HUES48 (cell line): ENCODE measurements around the gene SLC16A3.

ENCODE experiments used
- H3K27ac ChIP-seq: one replicate; pipeline ENCODE4 v1.7.0; 2013; ENCODE audit warnings: low read depth, low read length, inconsistent platforms
- H3K27me3 ChIP-seq: 2 replicates; pipeline ENCODE4 v1.6.1; 2013; ENCODE audit warnings: mild to moderate bottlenecking, low read length; ENCODE audit not compliant: control insufficient read depth, insufficient read depth
- H3K36me3 ChIP-seq: 2 replicates; pipeline ENCODE4 v1.6.1; 2013; ENCODE audit warnings: low read length; ENCODE audit not compliant: control insufficient read depth, insufficient read depth
- H3K4me1 ChIP-seq: 2 replicates; pipeline ENCODE4 v1.6.1; 2013; ENCODE audit warnings: mild to moderate bottlenecking, low read length; ENCODE audit not compliant: control insufficient read depth, insufficient read depth
- H3K4me3 ChIP-seq: 2 replicates; pipeline ENCODE4 v1.5.1; 2013; ENCODE audit warnings: mild to moderate bottlenecking, low read depth, low read length
- H3K9ac ChIP-seq: 2 replicates; pipeline ENCODE4 v1.6.1; 2013; ENCODE audit warnings: mild to moderate bottlenecking, low read depth, low read length, moderate library complexity
- H3K9me3 ChIP-seq: 2 replicates; pipeline ENCODE4 v1.6.1; 2013; ENCODE audit warnings: low read length; ENCODE audit not compliant: control insufficient read depth, insufficient read depth

Gene SLC16A3

DNA sequence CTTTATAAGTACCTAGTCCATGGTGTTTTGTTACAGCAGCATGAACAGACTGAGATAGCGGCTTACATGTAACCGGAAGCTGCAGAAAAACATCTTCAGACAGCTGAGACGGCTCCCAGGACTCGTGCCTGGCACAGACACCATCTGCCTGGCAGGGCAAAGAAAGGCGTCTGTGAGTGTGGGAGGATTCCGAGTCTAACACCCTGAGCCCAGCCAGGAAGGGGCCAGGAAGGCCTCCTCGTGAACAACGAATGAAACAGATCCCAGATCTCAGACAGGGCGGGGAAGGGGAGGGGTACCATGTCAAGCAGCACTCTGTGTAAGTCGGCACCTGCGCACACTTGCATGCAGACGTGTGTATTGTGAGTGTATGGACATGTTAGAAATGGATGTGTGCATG is 49.0 kb downstream of the SLC16A3 start:
- H3K36me3 ChIP-seq = no peaks in the 10 kb centered on the region
- peaks cover 13% of the 10 kb centered on the region for H3K4me1 ChIP-seq
- no peak overlapping the region for H3K4me3 ChIP-seq
- H3K27ac ChIP-seq = no peak overlapping the region
- H3K9ac ChIP-seq = no peak overlapping the region
- H3K27me3 ChIP-seq = no peaks in the 10 kb centered on the region
- no peaks in the 10 kb centered on the region for H3K9me3 ChIP-seq

DNA sequence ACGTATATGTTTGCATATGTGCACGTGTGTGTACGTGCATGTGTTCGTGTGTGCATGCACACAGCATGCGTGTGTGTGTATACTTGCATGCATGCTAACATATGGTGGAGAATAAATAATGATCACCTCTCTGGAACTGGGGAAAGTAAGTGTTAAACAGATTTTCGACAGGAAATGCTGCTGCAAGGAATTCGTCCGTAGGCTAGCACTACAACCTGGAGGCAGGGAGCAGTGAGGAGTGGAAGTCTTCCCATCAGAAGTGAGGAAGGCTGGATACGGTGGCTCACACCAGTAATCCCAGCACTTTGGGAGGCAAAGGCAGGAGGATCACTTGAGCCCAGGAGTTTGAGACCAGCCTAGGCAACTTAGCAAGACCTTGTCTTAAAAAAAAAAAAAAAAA is 49.5 kb downstream of the SLC16A3 start:
- Histone ChIP-seq H3K9me3 (no peaks in the 10 kb centered on the region), H3K4me3 (no peak overlapping the region), H3K27ac (no peak overlapping the region), H3K9ac (no peak overlapping the region), H3K36me3 (no peaks in the 10 kb centered on the region), H3K4me1 (peaks cover 13% of the 10 kb centered on the region), H3K27me3 (no peaks in the 10 kb centered on the region)

DNA sequence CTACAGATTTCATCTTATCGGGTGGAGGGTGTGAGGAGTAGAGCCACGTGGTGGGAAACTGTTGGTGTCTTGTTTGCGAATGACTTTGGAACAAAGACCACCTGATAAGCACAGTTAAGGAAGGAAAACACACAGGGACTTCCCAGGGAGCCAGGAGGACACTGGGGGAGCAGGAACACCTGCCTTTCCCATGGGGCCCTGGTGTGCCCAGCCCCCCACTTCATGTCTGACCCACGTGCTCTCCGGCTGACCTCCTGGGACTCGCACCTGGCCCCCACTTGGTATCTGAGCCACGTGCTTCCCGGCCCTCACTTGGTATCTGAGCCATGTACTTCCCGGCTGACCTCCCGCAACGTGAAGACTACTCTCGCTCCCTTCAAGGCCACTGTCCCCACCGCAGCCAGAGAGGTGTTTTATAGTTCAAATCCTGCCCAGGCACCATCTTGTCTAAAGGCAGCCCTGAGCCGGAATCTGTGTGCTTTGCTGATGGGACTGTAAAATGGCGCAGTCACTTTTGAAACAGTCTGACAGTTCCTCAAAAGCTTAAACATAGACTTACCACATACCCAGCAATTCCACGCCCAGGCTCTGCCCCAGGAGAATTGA is 50.0 kb downstream of the SLC16A3 start:
- Histone ChIP-seq H3K4me1 (peaks cover 11% of the 10 kb centered on the region), H3K36me3 (no peaks in the 10 kb centered on the region), H3K9me3 (no peaks in the 10 kb centered on the region), H3K9ac (no peak overlapping the region), H3K27ac (no peak overlapping the region), H3K4me3 (no peak overlapping the region), H3K27me3 (no peaks in the 10 kb centered on the region)

DNA sequence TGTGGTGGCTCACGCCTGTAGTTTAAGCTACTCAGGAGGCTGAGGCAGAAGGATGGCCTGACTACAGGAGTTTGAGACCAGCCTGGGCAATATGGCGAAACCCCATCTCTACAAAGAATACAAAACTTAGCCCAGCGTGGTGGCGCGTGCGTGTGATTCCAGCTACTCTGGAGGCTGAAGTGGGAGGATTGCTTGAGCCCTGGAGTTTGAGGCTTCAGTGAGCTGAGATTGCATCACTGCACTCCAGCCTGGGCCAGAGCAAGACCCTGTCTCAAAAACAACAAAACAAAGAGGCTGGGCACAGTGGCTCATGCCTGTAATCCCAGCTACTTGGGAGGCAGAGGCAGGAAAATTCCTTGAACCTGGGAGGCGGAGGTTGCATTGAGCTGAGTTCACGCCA is 51.7 kb downstream of the SLC16A3 start:
- H3K9ac ChIP-seq = no peak overlapping the region
- H3K9me3 ChIP-seq = no peaks in the 10 kb centered on the region
- H3K4me1 ChIP-seq = peaks cover 12% of the 10 kb centered on the region
- no peaks in the 10 kb centered on the region for H3K36me3 ChIP-seq
- no peak overlapping the region for H3K27ac ChIP-seq
- H3K27me3 ChIP-seq = no peaks in the 10 kb centered on the region
- no peak overlapping the region for H3K4me3 ChIP-seq

DNA sequence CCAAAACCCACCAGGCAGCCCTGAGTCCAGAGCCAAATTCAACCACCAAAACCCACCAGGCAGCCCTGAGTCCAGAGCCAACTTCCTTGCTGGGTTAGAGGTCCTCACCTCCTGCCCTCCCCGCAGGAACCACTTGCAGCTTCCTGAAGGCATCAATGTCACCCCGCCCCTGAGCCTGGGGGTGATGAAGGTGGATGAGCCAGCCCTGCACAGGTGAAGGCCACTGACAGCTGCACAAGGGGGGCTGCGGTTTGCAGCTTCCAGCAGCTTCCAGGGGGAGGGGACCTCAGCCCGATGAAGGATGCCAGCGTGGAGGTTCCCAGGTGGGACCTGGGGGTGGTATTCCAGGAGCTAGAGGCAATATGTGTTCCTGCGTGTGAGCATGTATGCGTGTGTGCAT is 52.2 kb downstream of the SLC16A3 start:
- H3K4me1 ChIP-seq = peaks cover 12% of the 10 kb centered on the region
- no peak overlapping the region for H3K4me3 ChIP-seq
- no peaks in the 10 kb centered on the region for H3K27me3 ChIP-seq
- H3K9ac ChIP-seq = no peak overlapping the region
- no peaks in the 10 kb centered on the region for H3K9me3 ChIP-seq
- no peaks in the 10 kb centered on the region for H3K36me3 ChIP-seq
- H3K27ac ChIP-seq = no peak overlapping the region

DNA sequence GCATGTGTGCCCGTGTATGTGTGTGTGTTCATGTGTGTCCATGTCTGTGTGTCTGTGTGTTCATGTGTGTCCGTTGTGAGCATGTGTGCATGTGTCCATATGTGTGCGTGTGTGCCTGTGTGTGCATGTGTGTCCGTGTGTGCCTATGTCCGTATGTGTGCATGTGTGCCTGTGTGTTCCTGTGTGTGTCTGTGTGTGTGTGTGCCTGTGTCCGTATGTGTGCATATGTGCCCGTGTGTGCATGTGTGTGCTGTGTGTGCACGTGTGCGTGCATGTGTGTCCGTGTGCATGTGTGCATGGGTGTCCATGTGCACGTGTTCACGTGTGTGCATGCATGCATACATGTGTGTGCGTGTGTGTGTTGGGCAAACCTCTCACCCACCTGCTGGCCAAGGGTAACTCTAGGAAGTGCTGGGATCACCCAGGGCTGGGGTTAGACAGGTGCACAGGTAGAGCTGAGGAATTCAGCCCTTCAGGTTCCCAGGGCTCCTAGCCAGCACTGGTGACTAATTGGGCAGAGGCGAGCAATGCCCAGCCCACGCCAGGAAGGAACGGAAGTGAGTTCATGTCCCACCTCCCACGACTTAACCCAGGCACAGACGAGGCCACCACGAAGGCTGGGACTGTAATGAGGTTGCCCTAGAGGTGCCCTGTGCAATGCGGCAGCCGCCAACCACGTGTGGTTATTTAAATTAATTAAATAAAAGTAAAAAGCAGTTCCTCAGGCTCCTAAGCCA is 52.8 kb downstream of the SLC16A3 start:
- H3K9ac ChIP-seq = no peak overlapping the region
- peaks cover 12% of the 10 kb centered on the region for H3K4me1 ChIP-seq
- no peaks in the 10 kb centered on the region for H3K27me3 ChIP-seq
- H3K9me3 ChIP-seq = no peaks in the 10 kb centered on the region
- no peak overlapping the region for H3K27ac ChIP-seq
- H3K36me3 ChIP-seq = no peaks in the 10 kb centered on the region
- no peak overlapping the region for H3K4me3 ChIP-seq

DNA sequence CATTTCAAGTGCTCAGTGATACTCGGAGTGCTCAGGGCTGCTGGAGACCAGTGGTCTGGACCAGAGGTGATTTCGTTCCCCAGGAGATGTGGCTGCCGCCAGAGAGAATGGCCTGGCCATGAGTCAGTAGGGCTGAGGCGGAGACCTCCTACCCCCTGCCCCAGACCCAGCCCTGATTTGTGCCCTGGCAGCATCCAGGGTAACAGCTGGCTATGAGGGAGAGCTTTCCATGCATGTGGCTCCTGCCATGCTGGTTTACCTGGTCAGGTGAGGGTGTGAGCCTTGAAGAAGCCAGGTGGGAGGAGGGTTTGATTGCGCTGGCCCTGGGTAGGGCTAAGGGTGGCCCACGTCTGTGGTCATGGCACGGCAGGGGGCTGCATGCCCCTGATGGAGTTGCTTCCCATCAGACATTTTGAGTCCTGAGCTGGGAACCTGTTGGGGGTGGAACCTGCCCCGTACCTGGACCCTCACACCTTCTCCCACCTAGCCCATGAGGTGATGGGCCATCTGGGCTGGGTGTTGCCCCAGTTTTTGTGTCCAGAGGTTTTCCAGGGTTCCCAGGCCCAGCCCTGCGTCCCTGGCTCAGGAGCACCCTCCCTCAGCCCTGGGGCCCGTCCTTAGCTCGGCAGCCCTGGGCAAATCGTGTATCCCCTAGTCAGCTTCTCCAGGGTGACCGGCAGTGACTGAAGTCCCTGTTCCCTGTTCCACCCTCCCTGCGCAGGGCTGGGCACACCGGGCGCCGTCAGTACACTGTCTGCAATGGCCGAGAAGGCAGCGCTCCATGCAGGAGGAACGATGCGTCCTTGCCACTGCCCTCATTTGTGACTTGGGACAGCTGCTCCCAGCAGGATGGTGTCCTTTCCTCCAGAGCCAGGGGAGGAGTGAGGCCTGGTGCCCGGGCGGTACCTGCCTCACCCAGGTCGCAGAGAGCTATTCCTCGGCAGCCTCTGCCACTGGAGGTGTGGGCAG is 53.7 kb downstream of the SLC16A3 start:
- H3K4me1 ChIP-seq = peaks cover 7% of the 10 kb centered on the region
- no peaks in the 10 kb centered on the region for H3K9me3 ChIP-seq
- H3K27me3 ChIP-seq = no peaks in the 10 kb centered on the region
- no peak overlapping the region for H3K4me3 ChIP-seq
- no peak overlapping the region for H3K27ac ChIP-seq
- H3K9ac ChIP-seq = no peak overlapping the region
- no peaks in the 10 kb centered on the region for H3K36me3 ChIP-seq

DNA sequence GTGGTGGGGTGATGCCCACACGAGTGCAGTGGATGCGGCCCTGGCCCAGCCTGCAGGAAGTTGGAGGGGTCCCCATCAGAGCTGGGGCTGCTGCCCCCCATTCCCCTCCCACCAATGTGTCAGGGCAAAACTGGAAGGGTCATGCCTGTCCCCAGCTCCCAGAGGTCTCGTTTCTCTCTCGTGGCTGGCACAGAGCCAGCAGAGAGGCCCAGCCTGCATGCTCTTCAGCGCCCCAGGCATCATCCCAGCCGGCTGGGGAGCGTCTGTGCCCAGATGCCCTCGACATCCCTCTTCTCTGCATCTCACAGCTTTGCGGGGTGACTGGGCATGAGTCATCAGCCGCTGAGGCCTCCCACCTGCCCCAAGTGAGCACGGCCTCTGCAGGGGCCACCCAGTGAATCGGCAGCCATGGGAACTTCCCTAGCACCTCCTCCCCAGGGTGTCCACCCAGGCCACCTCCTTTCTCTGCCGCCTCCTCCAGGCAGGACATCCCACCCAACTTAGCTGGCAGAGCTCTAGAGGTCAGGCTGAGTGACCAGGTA is 54.4 kb downstream of the SLC16A3 start:
- H3K9me3 ChIP-seq = no peaks in the 10 kb centered on the region
- H3K9ac ChIP-seq = no peak overlapping the region
- H3K36me3 ChIP-seq = no peaks in the 10 kb centered on the region
- H3K4me1 ChIP-seq = peaks cover 4% of the 10 kb centered on the region
- H3K27ac ChIP-seq = no peak overlapping the region
- H3K4me3 ChIP-seq = no peak overlapping the region
- no peaks in the 10 kb centered on the region for H3K27me3 ChIP-seq

DNA sequence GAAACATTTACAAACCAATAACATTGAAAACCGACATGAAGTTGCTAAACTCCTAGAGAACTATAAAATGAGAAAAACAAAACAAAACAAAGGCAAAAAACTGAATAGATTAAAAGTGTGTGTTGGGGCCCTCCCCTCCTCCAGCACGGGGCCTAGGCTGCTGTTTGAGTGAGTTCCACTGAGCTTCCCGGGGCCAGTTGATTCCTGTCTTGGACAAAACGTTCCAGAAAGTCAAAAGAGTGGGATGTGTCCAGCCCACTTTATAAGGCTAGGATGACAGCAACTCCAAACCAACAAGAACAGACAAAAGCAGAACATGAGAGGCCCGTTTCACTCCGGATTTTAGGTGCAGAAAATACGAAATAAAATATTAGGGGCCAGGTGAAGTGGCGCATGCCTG is 56.3 kb downstream of the SLC16A3 start:
- H3K27me3 ChIP-seq = no peaks in the 10 kb centered on the region
- H3K36me3 ChIP-seq = no peaks in the 10 kb centered on the region
- no peak overlapping the region for H3K9ac ChIP-seq
- H3K9me3 ChIP-seq = no peaks in the 10 kb centered on the region
- no peak overlapping the region for H3K4me3 ChIP-seq
- no peak overlapping the region for H3K27ac ChIP-seq
- peaks cover 4% of the 10 kb centered on the region; the same call in 1 of the 2 replicates for H3K4me1 ChIP-seq

DNA sequence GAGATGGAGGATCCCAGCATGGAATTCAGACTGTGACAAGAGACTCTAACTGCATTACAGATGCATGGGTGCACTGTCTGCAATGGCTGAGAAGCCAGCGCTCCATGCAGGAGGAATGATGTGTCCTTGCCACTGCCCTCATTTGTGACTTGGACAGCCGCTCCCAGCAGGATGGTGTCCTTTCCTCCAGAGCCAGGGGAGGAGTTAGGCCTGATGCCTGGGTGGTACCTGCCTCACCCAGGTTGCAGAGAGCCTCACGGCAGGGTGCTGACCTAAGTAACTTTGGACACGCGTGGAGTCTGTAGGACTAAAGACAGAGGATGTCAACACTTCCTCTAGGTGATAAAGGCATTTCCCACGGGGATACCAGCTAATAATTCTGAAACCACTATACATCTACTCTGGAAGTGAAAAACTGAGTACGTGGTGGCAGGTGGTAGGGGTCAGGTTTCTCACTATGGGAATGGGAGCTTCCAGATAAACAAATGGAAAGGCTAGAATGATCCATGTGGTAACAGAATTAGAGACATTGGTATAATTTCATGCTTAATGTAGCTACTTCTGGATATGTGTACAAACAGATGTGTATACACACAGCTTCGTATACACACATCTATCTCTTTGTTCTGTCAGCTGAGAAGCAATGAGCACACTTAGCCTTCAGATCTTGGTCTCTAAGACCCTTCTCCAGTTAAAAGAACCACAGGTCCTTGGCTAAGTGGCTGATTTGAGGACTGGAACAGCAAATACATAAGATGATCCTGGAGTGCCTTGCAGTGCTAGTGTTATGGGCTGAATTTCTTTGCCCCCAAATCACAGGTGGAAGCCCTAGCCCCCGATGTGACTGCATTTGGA is 58.4 kb downstream of the SLC16A3 start:
- peaks cover 4% of the 10 kb centered on the region; the same call in 1 of the 2 replicates for H3K4me1 ChIP-seq
- no peak overlapping the region for H3K9ac ChIP-seq
- H3K9me3 ChIP-seq = no peaks in the 10 kb centered on the region
- no peaks in the 10 kb centered on the region for H3K36me3 ChIP-seq
- H3K27ac ChIP-seq = no peak overlapping the region
- no peak overlapping the region for H3K4me3 ChIP-seq
- H3K27me3 ChIP-seq = no peaks in the 10 kb centered on the region
